AG09309 (cell line): ENCODE data around the gene KRAS.

Experiments
- DNase-seq: peaks from one replicate; pipeline ENCODE4 v3.0.0-alpha.2; 2010; ENCODE audit warnings: low read depth
- H3K4me3 ChIP-seq: 2 replicates; pipeline ENCODE4 v1.5.1; 2011; ENCODE audit warnings: mild to moderate bottlenecking, low read depth, low read length, moderate library complexity; ENCODE audit not compliant: control insufficient read depth
- CTCF ChIP-seq: IDR thresholded peaks from 2 replicates; pipeline ENCODE4 v1.5.1; 2011; ENCODE audit warnings: mild to moderate bottlenecking, low read depth, low read length, inconsistent platforms; ENCODE audit not compliant: insufficient read depth, control insufficient read depth; ENCODE audit errors: missing control alignments

KRAS gene

GRCh38 chr12:25284024-25284423, 33.3 kb upstream of the KRAS start:
- no peak for DNase-seq
- no peak overlapping the region for H3K4me3 ChIP-seq
- TF ChIP-seq CTCF: no peak

GRCh38 chr12:25283006-25283405, 32.3 kb upstream of the KRAS start:
- no peak for TF ChIP-seq CTCF
- H3K4me3 ChIP-seq: no peak overlapping the region
- DNase-seq: no peak

DNA sequence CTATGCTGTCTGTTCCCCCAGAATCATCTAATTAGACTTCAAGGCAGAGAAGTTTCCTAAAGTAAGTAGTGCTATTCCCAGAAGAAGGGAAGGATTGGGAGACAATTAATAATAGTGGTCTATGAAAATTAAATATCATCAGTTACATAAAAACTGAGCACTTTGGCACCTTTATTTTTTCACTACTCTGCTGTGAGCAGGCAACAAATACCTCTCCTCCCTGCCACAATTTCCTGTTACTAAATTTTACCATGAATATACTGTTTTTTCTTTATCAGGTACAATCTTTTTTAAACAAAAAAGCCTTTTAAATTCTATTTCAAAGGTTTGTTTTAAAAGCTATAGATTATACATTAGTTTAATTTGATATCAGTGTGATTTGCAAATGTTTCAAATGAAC, 29.4 kb upstream of the KRAS start:
- H3K4me3 ChIP-seq: no peak overlapping the region
- DNase-seq: no peak
- TF ChIP-seq CTCF: no peak

DNA sequence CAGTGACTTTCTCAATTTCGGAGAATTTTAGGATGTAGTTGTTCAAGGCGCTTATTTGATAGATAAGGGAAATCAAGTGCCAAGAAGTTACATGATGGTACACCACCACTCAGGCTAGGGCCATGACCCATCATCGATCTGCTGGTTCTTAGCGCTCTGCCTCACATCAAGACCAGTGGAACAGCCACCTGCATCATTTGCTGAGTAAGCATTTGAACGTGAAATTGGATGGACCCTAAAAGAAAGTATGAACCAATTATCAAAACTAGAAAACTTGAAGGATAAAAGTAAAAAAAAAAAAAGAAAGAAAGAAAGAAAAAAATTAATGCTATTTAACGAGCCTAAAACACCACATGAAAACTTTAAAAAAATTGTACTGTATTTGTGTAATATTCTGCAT, 27.5 kb upstream of the KRAS start:
- no peak for DNase-seq
- no peak for TF ChIP-seq CTCF

DNA sequence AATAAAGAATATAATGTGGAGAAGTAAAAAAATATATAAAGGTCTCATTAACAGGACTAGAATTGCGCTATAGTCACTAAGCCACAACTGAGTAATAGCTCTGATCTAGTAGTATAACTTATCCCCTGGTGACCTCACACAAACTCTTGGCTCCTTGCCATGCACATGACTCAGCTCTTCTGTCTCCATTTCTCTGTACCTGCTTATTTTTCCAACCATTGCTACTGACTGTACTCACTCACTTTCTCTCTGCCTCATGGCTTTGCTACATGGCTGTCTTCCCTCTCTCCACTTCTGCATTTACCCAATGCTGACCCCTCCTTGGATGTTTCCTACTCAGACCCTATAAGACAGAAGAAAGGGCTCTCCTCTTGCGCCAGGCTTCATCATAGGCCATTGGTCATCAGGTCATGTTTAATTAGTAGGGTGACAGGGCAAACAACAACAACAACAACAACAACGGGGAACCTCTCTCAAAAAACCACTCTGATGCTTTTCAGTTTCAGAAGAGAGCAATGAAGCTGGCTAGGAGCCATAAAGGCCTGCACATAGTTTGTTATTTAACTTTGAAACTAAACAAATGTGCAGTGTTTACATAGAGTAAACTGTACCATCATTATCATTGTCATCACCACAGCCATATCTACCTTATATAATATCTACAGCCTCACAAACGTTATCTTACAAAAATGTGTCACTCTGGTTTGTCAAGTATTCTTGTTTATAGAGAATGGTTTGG, 25.6 kb upstream of the KRAS start:
- peak; percentile 34 for DNase-seq
- TF ChIP-seq CTCF: no peak
- H3K4me3 ChIP-seq: no peak overlapping the region

More for the DNA sequence above, 27.5 kb upstream of the KRAS start:
- no peak overlapping the region for H3K4me3 ChIP-seq

GRCh38 chr12:25271486-25272098, 20.9 kb upstream of the KRAS start:
- no peak overlapping the region for H3K4me3 ChIP-seq
- TF ChIP-seq CTCF: no peak
- DNase-seq: no peak
